ENCODE results near the gene SRRM1. TPM values are rescaled to one million over a fixed set of nuclear protein-coding genes. Genes with fewer than 3 reads are reported as not detected.
A peak's percentile ranks its signal among the peaks of the same experiment; 100 is the strongest.

The SRRM1 gene
- total RNA-seq, 4 donors from 2014 or later = 61.6 to 101 (median 89.0) TPM

DNA sequence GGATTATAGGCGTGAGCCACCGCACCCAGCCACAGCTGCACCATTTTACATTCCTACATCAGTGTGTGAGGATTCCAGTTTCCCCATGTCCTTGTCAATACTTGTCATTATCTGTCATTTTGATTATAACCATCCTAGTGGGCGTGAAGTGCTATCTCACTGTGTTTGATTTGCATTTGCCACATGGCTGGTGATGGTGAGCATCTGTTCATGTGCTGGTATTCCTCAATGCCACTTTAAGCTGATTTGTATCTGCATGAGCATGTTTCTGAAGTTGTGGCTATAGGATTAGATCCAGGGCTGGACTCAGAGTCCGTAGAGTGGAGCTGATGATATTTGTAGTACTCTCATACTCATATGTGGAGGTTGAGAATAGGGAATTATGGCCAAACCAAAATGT lies 36.6 kb downstream of the SRRM1 start:
- ATAC-seq (ENCODE audit: low FRiP score) = no peak
- TF ChIP-seq CTCF (IDR thresholded peaks at IDR 0.05) = no peak

GRCh38 chr1:24683713-24684162 lies 40.6 kb downstream of the SRRM1 start:
- DNase-seq (ENCODE audit: low spot score) (no peak), ATAC-seq (ENCODE audit: low FRiP score) (peak; percentile 96)
- no peak for TF ChIP-seq CTCF (IDR thresholded peaks at IDR 0.05)

More for the DNA sequence above, 36.6 kb downstream of the SRRM1 start:
- no peak for DNase-seq (ENCODE audit: low spot score)

DNA sequence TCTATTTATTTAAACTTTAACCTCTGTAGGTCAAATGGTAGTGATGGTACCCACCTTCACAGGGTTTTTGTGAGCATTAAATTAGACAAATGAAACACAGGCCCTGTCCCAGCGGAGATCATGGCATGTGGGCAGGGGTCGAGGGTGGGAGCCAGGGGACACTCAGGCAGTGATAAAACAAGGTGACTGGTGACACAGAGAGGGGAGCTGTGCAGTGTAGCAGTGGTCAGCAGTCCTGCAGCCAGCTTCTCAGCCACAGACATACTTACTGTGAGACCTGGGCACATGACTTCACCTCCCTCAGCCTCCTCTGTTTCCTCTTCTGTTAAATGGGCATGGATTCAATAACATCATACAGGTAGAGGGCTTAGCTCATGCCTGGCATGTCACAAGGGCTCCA lies 44.9 kb downstream of the SRRM1 start:
- DNase-seq (ENCODE audit: low spot score) (no peak), ATAC-seq (ENCODE audit: low FRiP score) (no peak)
- no peak for TF ChIP-seq CTCF (IDR thresholded peaks at IDR 0.05)

DNA sequence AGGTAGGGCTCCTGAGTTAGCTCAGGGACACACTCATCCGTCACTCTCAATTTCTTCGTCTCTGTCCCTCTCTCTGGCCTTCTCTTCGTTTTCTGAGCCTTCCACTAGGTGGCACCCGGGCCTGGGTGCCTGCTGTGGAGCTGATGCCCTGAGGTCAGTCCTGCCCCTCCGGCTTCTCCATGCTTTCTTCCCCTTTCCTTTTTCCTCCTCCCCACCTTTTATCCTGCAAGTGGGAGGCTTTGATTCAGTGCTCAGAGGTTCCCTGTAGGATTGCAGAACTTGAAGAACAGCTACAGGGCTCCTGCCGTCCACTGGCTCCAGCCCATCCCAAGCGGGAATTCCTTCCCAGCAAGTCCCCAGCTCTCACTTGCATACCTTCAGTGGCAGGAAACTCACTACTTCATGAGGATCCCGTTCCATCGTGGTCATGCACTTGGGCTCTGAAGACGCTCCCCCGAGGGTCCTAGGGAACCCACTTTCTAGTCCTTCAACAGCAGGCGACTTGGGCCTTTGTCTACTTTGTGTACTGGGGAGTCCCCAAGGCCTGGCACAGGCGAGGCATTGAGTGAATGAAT lies 45.6 kb downstream of the SRRM1 start:
- TF ChIP-seq CTCF (IDR thresholded peaks at IDR 0.05) = no peak

DNA sequence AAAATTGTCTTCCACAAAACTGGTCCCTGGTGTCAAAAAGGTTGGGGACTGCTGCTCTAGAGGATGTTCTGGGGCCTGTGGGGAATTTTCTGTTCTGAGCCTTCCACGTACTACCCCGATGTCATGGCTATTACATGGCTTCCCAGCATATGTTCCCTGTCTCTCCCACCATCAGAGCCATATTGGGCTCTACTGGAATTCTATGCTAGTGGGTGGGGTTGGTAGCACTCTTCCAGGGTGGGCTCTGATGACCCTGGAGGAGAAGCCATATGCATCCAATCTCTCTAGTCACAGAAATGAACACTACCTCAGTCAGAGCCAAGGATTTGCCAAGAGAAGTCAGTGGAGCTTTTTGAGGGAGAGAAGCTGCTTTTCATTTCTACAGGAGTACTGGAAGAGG lies 47.9 kb downstream of the SRRM1 start:
- ATAC-seq (ENCODE audit: low FRiP score) (no peak), DNase-seq (ENCODE audit: low spot score) (no peak)
- no peak for TF ChIP-seq CTCF (IDR thresholded peaks at IDR 0.05)

More for the DNA sequence above, 45.6 kb downstream of the SRRM1 start:
- ATAC-seq (ENCODE audit: low FRiP score) (peak; percentile 74), DNase-seq (ENCODE audit: low spot score) (no peak)

GRCh38 chr1:24692351-24692980 lies 49.4 kb downstream of the SRRM1 start:
- no peak for TF ChIP-seq CTCF (IDR thresholded peaks at IDR 0.05)
- no peak for ATAC-seq (ENCODE audit: low FRiP score)
- DNase-seq (ENCODE audit: low spot score) = no peak

DNA sequence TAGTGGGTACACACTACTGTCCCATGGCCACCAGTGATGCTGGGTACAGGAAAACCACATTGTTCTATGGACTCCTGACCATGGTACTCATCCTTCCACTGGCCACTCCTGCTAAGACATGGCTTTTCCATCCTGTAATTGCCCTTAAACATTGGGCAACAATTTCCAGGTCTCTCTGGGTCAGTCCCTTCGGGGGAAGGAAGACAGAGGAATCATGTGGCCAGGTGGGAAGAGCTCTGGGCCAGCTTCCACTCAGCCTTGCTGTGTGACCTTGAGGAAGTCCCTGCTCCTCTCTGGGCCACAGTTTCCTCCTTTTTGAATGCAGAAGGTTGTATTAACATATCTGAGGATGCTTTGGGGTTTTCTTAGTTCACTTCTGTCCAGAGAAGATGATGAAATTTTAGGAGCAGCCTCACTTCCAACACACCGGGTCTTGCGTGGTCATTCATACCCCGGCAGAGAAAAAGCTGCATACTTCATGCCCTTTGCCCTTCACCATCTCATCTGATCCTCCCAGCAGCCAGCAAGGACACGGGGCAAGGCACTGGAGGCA lies 50.8 kb downstream of the SRRM1 start:
- ATAC-seq (ENCODE audit: low FRiP score) (no peak), DNase-seq (ENCODE audit: low spot score) (no peak)
- no peak for TF ChIP-seq CTCF (IDR thresholded peaks at IDR 0.05)
